HG02938 (cell line): ENCODE results near the gene LPP.

Experiments
- ATAC-seq: cut with Tn5 transposase; IDR thresholded peaks from one replicate; pipeline ENCODE4 v1.9.1; 2021; ENCODE audit warnings: mild to moderate bottlenecking, moderate library complexity; ENCODE audit not compliant: unreplicated experiment

LPP gene

DNA sequence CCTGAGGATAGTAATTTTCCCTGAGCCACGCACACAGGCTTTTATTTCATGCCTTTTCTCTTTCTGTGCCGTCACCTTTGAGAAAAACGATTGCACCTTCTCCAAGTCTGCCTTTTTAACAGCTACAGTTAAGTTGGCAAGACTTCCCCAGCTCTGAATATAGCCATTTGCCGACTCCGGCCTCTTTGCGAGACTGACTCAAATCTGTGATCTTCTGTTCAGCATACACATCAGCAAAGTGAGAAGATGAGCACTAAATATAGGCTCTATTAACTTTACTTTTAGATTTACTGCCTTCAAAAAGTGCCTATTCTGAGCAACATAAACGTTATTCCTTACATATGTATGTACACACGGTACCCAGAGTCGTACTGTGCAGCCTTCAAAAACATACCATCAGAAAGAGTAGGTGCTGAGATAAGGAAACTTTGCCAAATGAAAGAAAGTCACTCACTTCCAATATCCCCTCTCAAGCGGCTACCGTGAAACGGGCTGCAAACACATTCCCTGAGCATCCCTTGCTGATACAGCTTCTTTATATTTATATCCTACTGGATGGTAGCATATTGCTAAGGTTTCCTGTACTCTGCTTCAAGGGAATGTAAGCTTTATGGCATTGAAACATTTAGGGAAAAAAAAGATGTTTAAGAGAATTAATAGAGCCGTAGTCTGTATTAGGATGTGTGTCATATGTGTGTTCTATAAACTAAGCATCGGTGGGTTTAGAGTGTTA lies 734.5 kb downstream of the LPP start:
- ATAC-seq: no peak

DNA sequence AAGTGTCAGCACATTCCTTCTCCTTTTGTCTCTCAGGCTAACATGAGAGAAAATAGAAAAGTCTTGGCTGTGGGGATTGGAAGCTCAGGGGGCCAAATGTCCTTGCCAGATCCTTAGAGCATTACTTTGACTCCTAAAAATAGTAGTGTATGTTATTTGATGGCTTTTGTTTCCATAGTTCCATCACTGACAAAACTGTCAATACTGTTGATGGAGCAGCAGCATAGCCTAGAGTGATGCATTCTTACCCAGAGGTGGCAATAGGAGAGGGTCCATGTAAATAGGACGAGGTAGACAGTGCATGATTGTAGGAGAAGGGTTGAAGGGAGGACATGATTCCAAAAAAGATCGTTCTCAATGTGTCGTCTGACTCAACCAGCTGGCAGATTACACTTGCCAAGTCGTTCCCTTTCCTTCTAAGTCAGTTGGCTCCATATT lies 735.1 kb downstream of the LPP start:
- no peak for ATAC-seq

GRCh38 chr3:188890572-188891270 lies 736.8 kb downstream of the LPP start:
- no peak for ATAC-seq

GRCh38 chr3:188899881-188900280 lies 745.9 kb downstream of the LPP start:
- ATAC-seq: no peak

GRCh38 chr3:188900421-188900951 lies 746.5 kb downstream of the LPP start:
- ATAC-seq: no peak

DNA sequence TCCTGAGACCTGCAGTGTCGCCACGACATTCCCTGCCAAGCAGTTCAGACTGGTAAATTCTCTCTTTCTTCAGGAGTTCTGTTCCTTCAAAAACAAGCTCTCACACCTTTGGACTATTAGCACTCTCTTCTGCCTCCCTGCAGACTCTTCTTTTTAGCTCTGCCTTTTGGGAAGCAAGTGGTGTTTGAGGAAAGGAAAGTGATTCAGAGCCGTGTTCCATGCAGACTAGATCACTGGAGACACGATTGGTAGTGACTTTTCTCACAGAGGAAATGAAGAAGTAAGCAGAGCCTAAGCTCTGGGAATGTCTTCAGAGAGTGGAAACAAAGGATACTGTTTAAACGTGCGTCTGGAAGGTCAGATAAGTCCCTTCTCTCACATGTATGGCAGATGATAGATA lies 747.2 kb downstream of the LPP start:
- no peak for ATAC-seq

- ATAC-seq: no peak
Observed at GRCh38 chr3:188901671-188902287, 747.8 kb downstream of the LPP start.

DNA sequence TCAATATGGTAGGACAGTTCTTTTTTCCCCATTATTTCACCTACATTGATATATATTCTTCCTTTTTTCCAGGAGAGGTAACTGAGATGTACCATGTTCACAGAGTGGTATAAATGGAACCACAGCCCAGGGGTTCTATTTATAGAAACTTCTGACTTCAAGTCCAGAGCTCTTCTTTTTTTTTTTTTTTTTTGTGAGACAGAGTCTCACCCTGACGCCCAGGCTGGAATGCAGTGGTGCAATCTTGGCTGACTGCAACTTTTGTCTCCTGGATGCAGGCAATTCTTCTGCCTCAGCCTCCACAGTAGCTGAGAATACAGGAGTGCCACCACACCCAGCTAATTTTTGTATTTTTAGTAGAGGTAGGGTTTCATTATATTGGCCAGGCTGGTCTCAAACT lies 750.7 kb downstream of the LPP start:
- ATAC-seq: no peak

- ATAC-seq: no peak
Observed at GRCh38 chr3:188905547-188905946, 751.6 kb downstream of the LPP start.

GRCh38 chr3:188906236-188906635 lies 752.3 kb downstream of the LPP start:
- ATAC-seq: no peak

DNA sequence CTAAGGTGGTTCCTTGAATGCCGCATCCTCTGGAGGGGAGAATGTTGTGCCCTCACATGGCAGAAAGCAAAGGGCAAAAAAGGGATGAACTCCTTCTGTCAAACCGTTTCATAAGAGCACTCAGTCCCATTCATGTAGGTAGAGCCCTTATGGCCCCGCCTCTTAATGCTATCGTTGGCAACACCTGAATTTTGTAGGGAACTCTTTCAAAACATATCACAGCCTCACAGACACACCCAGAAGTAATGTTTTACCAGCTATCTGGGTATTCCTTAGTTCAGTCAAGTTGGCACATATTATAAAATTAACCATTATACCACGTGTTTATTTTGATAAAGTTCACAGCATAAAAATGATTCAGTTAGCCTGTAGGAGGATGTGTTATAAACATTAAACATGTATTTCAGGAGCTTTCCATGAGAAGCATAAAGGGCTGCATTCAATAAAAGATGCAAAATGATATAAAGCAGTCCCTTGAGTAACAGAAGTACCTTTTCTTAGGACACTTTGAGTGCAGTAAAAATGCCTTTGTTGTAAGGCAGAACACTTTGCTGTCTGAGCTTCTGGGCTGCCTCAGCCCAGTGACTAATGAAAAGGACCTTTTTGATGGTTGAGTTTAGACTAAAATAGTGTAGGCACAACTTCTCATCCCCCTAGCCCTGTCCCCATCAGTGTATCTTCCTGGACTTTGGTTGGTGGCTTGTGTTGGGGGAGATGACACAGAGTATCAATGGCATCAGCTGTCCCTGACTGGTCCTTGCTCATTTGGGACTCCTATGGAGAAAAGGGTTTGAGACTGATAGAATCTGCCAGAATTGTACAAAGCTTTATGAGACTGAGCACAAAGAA lies 754.3 kb downstream of the LPP start:
- no peak for ATAC-seq

DNA sequence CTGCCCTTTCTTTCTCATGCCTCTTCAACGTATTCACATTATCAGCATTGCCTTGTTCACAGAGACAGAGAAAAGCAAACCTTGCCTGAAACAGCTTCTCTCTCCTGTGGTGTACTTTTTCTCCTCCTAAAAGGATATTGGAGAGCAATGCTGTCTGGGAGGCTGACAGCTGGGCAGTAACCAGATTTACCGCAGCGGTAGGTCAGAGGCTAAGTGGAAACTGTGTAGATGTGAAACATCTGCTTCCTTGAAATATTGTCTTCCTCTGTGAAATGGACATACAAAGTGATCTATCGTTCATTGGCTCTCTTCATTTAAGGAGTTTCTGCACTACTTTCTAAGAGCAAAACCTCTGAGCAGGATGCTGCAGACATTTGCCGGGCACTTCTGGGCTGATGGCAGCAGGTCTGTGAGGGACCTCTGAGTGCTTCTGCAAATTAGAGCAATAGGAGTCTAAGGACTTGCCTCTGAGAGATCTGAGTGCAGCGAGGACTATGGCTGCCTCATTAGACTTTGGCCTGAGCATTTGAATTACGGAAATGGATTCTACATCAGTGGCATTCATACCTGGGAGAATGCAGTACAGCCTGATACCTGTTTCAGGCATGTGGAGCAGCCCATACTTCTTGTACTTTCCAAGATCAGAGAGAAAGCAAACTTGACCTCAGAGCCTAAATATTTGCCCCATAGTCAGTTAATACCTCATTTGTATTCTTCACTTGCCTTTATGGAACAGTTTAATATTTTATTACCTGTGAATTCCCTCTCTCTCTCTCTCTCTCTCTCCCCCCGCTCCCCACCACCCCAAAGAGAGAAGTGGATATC lies 757.3 kb downstream of the LPP start:
- ATAC-seq: no peak

- no peak for ATAC-seq
Observed at GRCh38 chr3:188913084-188913483, 759.1 kb downstream of the LPP start.

DNA sequence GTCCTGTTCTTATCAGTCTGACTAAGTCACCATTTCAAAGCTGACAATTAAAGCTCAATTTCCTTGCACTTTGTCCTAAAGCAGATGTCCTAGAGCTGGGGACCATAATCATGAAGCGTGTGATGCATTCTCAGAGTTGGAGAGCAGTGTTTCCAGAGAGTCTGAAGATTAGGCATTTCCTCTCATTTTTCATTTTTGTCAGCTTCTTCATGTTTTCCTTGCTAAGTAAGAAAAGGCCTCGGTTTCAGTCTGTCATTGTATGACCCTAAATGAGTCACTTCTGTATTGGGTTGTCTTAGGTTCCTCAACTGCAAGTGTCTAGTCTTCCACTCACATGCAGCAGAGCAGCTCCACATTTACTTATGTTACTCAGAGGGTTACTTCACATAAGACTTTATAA lies 760.6 kb downstream of the LPP start:
- peak; percentile 59 for ATAC-seq

DNA sequence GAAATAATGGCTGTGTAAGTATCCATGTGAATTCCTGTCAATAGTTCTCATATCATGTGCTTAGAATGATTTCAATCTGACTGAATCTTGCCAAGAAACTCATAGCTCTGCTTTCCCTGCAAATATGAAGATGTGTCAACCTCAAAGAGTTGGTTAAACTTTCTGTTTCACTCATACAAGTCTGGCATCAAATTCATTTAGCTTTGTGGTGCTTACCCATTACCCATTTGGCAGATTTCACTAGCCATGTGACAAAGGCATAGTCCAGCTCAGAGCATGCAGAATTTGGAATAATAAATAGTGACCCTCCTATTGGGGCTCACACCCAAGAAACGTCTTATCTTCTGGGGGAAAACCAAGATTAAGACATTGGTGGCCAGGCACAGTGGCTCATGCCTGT lies 761.2 kb downstream of the LPP start:
- ATAC-seq: no peak

DNA sequence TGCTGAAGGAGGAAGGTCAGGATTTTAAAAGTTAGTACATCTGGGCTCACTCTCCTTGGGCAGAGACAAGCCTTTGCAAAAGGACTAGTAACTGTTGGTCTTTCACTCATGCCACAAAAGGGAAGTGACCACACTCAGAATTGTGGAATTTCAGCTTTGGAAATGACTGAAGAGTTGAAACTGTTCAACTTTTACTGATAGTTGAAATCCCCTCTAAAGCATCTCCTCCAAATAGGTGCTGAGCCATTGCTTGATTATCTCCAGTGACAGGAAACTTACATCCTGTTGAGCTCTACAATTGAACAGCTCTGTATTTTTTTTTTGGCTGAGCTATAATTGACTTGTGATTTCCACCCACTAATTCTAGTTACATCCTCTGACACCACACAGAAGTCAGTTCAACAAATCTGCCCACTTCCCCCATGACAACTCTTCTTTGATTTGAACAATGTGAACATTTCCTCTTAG lies 763.0 kb downstream of the LPP start:
- ATAC-seq: peak; percentile 46

- ATAC-seq: no peak
Observed at GRCh38 chr3:188918093-188918492, 764.1 kb downstream of the LPP start.

GRCh38 chr3:188923671-188924070 lies 769.7 kb downstream of the LPP start:
- ATAC-seq: no peak

- ATAC-seq: no peak
Observed at GRCh38 chr3:188925376-188925775, 771.4 kb downstream of the LPP start.

- no peak for ATAC-seq
Observed at GRCh38 chr3:188926111-188926510, 772.2 kb downstream of the LPP start.
